Measurements from ENCODE around the gene ZNF576.

DNA sequence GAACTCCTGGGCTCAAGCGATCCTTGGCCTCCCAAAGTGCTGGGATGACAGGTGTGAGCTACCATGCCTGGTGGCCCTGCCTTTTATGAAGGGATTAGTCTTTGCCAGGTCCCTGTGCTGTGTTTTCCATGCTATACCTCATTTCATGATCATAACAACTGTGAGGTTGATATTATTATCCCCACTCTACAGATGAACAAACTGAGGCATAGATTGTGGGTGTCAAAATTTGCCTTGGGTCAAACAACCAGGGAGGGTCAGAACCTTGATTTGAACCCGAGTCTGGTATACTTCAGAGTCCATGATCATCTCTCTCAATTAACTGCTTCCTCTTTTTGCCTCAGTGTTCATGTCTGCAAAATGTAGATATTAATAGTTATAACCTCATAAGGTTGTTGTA, 13.9 kb upstream of the ZNF576 start:
- TF ChIP-seq, protein P1, sequence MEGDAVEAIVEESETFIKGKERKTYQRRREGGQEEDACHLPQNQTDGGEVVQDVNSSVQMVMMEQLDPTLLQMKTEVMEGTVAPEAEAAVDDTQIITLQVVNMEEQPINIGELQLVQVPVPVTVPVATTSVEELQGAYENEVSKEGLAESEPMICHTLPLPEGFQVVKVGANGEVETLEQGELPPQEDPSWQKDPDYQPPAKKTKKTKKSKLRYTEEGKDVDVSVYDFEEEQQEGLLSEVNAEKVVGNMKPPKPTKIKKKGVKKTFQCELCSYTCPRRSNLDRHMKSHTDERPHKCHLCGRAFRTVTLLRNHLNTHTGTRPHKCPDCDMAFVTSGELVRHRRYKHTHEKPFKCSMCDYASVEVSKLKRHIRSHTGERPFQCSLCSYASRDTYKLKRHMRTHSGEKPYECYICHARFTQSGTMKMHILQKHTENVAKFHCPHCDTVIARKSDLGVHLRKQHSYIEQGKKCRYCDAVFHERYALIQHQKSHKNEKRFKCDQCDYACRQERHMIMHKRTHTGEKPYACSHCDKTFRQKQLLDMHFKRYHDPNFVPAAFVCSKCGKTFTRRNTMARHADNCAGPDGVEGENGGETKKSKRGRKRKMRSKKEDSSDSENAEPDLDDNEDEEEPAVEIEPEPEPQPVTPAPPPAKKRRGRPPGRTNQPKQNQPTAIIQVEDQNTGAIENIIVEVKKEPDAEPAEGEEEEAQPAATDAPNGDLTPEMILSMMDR (IDR thresholded peaks at IDR 0.05), result no peak
- TF ChIP-seq POLR2AphosphoS5 (IDR thresholded peaks at IDR 0.05) (no peak), POLR2A (IDR thresholded peaks at IDR 0.05) (no peak), EP300 (IDR thresholded peaks at IDR 0.05) (no peak)

Measured in suprapubic skin (tissue), 4 donors.